ENCODE measurements around the gene PTPN6.

The PTPN6 gene

DNA sequence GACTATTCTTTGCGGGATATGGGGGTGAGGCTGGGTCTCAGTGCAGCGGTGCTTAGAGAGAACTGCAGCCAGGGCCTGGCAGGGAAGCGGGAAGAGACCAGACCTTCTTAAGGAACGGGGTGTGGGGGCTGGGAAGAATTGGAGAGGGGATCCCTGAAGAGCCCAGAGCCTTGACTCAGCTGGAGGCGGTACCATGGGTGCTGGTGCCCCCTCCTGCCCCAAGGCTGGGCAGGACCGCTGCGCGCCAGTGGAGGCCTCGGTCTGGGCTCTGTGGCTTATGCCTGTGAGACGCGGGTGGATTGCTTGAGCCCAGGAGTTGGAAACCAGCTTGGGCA, 8.9 kb upstream of the PTPN6 start:
- H3K27me3 Mint-ChIP-seq = no peaks in the 10 kb centered on the region
- H3K27ac Mint-ChIP-seq = peak overlapping the region; percentile 100
- peaks cover 32% of the 10 kb centered on the region for H3K4me1 Mint-ChIP-seq
- peaks cover 4% of the 10 kb centered on the region for H3K36me3 Mint-ChIP-seq
- H3K9me3 Mint-ChIP-seq = no peaks in the 10 kb centered on the region
- H3K4me3 Mint-ChIP-seq = no peak overlapping the region
- ATAC-seq (ENCODE audit: low read depth) (no peak), DNase-seq (ENCODE audit: low spot score in 2 of 2) (no peak)

- DNase-seq (ENCODE audit: low spot score in 2 of 2) = peak in 1 of 2 donors; percentile 60
- peaks cover 36% of the 10 kb centered on the region for H3K4me1 Mint-ChIP-seq
Observed at GRCh38 chr12:6943389-6943721, 7.8 kb upstream of the PTPN6 start.

GRCh38 chr12:6943722-6944380, 7.3 kb upstream of the PTPN6 start, which contains the start of the genes C12orf57 and RNU7-1:
C12orf57 (plus strand) TSS chr12:6944022; CDS start chr12:6944122, 100 bp downstream.
RNU7-1 (plus strand) TSS chr12:6943816.
- peak within 1 kb of the TSS; percentile 95 for H3K4me3 Mint-ChIP-seq
- DNase-seq (ENCODE audit: low spot score in 2 of 2) (peak; percentile 63 to 79), ATAC-seq (ENCODE audit: low read depth) (peak; percentile 61)
- H3K27me3 Mint-ChIP-seq = no peaks in the 10 kb centered on the region
- H3K9me3 Mint-ChIP-seq = no peaks in the 10 kb centered on the region
- peak within 1 kb of the TSS; percentile 100 for H3K27ac Mint-ChIP-seq
- H3K4me1 Mint-ChIP-seq = peaks cover 39% of the 10 kb centered on the region
- peaks cover 4% of the 10 kb centered on the region for H3K36me3 Mint-ChIP-seq

More at GRCh38 chr12:6943389-6943721, 7.8 kb upstream of the PTPN6 start:
- H3K27ac Mint-ChIP-seq = peak overlapping the region; percentile 100
- H3K4me3 Mint-ChIP-seq = peak overlapping the region; percentile 95
- peak; percentile 59 for ATAC-seq (ENCODE audit: low read depth)
- H3K27me3 Mint-ChIP-seq = no peaks in the 10 kb centered on the region
- peaks cover 4% of the 10 kb centered on the region for H3K36me3 Mint-ChIP-seq
- no peaks in the 10 kb centered on the region for H3K9me3 Mint-ChIP-seq

DNA sequence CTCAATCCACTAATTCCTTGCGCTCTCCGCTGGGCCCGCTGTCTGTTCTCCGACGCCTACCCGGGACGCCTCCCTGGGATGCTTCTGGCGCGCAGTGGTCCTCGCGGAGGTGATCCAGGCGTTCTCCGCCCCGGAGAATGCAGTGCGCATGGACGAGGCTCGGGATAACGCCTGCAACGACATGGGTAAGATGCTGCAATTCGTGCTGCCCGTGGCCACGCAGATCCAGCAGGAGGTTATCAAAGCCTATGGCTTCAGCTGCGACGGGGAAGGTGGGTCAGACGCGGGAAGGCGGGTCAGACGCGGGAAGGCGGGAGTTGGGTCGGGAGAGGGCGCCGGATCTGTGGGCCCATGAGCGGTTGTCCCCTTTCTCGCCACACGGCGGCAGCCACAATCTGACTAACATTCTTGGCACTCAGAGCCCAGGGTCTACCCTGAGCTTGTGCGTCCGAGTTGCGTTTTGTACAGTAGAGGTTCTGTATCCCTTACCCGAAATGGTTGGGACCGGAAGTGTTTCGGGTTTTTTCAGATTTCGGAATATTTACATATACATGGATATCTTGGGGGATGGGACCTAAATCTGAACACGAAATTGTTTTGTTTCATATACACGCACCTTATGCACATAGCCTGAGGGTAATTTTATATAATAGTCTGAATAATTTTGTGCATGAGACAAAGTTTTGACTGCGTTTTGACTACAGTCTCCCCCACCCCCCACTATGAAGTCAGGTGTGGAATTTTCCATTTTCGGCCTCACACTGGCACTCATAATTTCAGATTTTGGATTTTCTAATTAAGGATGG, 6.6 kb upstream of the PTPN6 start:
- peak; percentile 40 for ATAC-seq (ENCODE audit: low read depth)
- Mint-ChIP-seq H3K4me1 (peaks cover 43% of the 10 kb centered on the region), H3K36me3 (peaks cover 2% of the 10 kb centered on the region), H3K4me3 (peak overlapping the region; percentile 95), H3K27ac (peak overlapping the region; percentile 100), H3K9me3 (no peaks in the 10 kb centered on the region), H3K27me3 (no peaks in the 10 kb centered on the region)
- peak; percentile 76 to 82 for DNase-seq (ENCODE audit: low spot score in 2 of 2)

GRCh38 chr12:6945613-6946012, 5.5 kb upstream of the PTPN6 start:
- no peaks in the 10 kb centered on the region for H3K36me3 Mint-ChIP-seq
- ATAC-seq (ENCODE audit: low read depth) = no peak

DNA sequence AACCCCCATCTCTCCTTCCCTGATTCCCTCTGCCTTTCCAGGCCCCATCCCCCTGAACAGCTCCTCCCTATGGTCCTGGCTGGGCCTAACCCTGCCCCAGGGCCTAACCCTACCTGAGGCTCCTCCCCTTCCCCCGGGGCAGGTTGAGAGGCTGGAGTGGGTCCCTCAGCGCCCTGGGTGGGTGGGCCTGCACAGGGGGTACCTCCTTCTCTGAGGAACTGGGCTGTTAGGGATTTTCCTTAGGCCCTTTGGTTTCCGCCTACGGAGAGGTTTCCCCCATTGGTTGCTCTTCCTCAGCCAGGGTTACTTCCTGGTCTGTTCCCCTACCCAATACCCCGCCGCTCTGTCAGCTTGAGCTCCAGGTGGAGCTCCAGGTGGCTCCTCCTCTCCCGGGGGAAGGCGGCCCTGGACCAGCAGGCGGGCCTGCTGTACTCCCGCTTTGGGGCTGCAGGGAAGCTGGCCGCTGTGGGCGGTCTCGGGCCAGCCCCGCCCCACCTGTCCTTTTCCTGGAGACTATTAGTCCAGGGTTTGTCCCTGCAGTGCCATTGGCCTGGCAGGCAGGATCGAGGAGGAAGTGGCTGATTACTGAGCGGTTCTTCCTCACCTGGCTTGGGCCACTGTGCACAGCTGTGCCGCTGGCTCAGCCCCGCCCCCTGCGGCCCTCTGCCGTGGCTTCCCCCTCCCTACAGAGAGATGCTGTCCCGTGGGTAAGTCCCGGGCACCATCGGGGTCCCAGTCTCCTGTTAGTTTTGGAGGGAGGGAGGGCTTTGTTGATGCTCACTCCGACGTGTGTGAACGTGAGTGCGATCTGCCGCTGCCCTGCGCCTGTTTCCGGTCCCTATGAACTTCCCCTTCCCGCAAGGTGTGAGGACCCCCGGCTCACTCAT, 4.9 kb upstream of the PTPN6 start:
- H3K4me1 Mint-ChIP-seq = peaks cover 56% of the 10 kb centered on the region
- DNase-seq (ENCODE audit: low spot score in 2 of 2) = peak; percentile 62 to 66
- no peaks in the 10 kb centered on the region for H3K27me3 Mint-ChIP-seq
- peak; percentile 33 for ATAC-seq (ENCODE audit: low read depth)
- peak overlapping the region; percentile 94 for H3K27ac Mint-ChIP-seq
- H3K36me3 Mint-ChIP-seq = no peaks in the 10 kb centered on the region
- peak overlapping the region; percentile 78 for H3K4me3 Mint-ChIP-seq
- no peaks in the 10 kb centered on the region for H3K9me3 Mint-ChIP-seq

More at GRCh38 chr12:6945613-6946012, 5.5 kb upstream of the PTPN6 start:
- Mint-ChIP-seq H3K9me3 (no peaks in the 10 kb centered on the region), H3K4me1 (peaks cover 52% of the 10 kb centered on the region), H3K27me3 (no peaks in the 10 kb centered on the region), H3K27ac (peak overlapping the region; percentile 94), H3K4me3 (peak overlapping the region; percentile 78)
- no peak for DNase-seq (ENCODE audit: low spot score in 2 of 2)

- Mint-ChIP-seq H3K27me3 (no peaks in the 10 kb centered on the region), H3K36me3 (peaks cover 4% of the 10 kb centered on the region), H3K4me3 (peak overlapping the region; percentile 78), H3K4me1 (peaks cover 56% of the 10 kb centered on the region), H3K9me3 (no peaks in the 10 kb centered on the region), H3K27ac (peak overlapping the region; percentile 94)
- ATAC-seq (ENCODE audit: low read depth) = no peak
- DNase-seq (ENCODE audit: low spot score in 2 of 2) = no peak
Observed at GRCh38 chr12:6946920-6947374, 4.2 kb upstream of the PTPN6 start.

DNA sequence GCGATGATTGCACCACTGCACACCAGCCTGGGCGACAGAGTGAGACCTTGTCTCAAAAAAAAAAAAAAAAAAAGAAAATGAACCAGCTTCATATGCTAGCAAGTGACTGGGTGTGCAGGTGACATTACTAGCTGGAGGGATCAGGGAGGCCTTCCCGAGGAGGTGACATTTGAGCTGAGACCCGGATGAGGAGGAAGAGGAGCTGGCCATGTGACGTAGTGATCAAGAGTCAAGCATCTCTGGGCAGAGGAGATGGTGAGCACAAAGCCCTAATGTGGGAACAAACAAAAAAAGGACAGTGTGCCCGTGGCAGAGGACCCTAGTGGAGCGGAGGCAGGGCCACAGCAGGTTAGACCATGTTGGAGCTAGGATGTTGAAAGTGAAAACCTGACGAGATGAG, 3.5 kb upstream of the PTPN6 start:
- Mint-ChIP-seq H3K27ac (peak overlapping the region; percentile 94), H3K9me3 (no peaks in the 10 kb centered on the region), H3K4me3 (peak overlapping the region; percentile 54), H3K36me3 (peaks cover 11% of the 10 kb centered on the region), H3K27me3 (no peaks in the 10 kb centered on the region), H3K4me1 (peaks cover 56% of the 10 kb centered on the region)
- DNase-seq (ENCODE audit: low spot score in 2 of 2) (no peak), ATAC-seq (ENCODE audit: low read depth) (no peak)

DNA sequence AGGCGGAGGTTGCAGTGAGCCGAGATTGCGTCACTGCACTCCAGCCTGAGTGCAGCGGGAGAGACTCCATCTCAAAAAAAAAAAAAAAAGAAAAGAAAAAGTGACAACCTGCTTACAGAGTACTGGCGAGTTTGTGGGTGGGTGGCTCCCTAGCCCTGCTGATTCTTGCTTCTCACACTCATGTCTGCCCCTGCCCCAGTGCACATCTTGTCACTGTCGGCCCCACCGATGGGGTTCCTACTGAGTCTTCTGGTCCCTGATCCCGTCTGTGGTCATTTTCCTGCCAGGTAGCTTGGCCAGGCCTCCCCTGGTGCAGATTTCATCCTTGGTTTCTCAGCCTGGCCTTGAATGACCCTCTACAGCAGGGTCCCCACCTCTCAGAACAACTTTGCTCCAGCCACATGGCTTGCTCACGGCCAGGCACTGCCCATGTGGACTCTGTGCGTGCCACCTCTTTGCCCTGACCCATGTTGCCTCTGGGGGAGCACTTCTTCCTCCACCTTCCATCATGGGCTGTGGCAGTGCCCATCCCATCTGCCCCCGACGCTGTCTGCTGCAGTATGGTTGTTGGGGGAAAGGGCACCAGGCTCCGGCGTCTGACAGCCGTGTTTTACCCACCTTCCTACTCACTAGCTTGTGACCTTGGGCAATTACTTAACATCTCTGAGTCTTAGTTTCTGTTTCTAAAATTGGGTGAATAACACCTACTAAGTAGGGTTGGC, 2.1 kb upstream of the PTPN6 start:
- Mint-ChIP-seq H3K4me3 (peak overlapping the region; percentile 73), H3K27me3 (no peaks in the 10 kb centered on the region), H3K9me3 (no peaks in the 10 kb centered on the region), H3K36me3 (peaks cover 21% of the 10 kb centered on the region), H3K4me1 (peaks cover 55% of the 10 kb centered on the region), H3K27ac (peak overlapping the region; percentile 94)
- ATAC-seq (ENCODE audit: low read depth) = peak; percentile 3
- DNase-seq (ENCODE audit: low spot score in 2 of 2) = peak in 1 of 2 donors; percentile 22

DNA sequence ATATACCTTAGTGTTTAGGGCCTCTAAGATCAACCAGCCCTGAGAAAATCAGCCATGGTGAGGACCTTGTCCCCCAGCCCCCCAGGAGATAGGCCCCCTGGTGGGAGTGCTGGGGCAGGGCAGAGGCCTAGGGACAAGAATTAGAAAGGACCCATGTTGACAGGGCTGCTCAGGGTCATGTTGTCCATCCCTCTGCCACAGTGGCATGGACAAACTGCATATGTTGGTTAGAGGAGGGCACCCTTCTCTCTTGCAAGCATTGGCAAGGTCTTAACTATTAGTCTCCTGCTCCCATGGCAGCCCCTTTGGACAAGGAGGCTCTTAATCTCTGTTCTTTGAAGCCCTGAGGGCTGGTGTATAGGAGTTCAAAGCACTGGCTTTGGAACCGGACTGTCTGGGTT, 755 bp upstream of the PTPN6 start:
- Mint-ChIP-seq H3K4me3 (peak overlapping the region; percentile 99), H3K4me1 (peaks cover 62% of the 10 kb centered on the region), H3K36me3 (peaks cover 32% of the 10 kb centered on the region), H3K9me3 (no peaks in the 10 kb centered on the region), H3K27ac (peak overlapping the region; percentile 94), H3K27me3 (no peaks in the 10 kb centered on the region)
- no peak for ATAC-seq (ENCODE audit: low read depth)
- no peak for DNase-seq (ENCODE audit: low spot score in 2 of 2)

GRCh38 chr12:6951551-6952120, 480 bp downstream of the PTPN6 start:
- Mint-ChIP-seq H3K27ac (peak overlapping the region; percentile 94), H3K9me3 (no peaks in the 10 kb centered on the region), H3K27me3 (no peaks in the 10 kb centered on the region), H3K36me3 (peaks cover 43% of the 10 kb centered on the region), H3K4me3 (peak overlapping the region; percentile 99), H3K4me1 (peaks cover 64% of the 10 kb centered on the region)
- DNase-seq (ENCODE audit: low spot score in 2 of 2) = no peak
- no peak for ATAC-seq (ENCODE audit: low read depth)

- peaks cover 65% of the 10 kb centered on the region for H3K4me1 Mint-ChIP-seq
- peak overlapping the region; percentile 99 for H3K4me3 Mint-ChIP-seq
- peak overlapping the region; percentile 94 for H3K27ac Mint-ChIP-seq
- H3K27me3 Mint-ChIP-seq = no peaks in the 10 kb centered on the region
- DNase-seq (ENCODE audit: low spot score in 2 of 2) (peak in 1 of 2 donors; percentile 15), ATAC-seq (ENCODE audit: low read depth) (no peak)
- peaks cover 49% of the 10 kb centered on the region for H3K36me3 Mint-ChIP-seq
- no peaks in the 10 kb centered on the region for H3K9me3 Mint-ChIP-seq
Observed at GRCh38 chr12:6952121-6952862, 1.1 kb downstream of the PTPN6 start.

Data from memory B cell (primary cell).